Neural cell (in vitro differentiated cells): ENCODE measurements around the gene XXYLT1.

Source experiments
- CTCF ChIP-seq: fragments of 450-650 bp; IDR thresholded peaks from 2 replicates; pipeline ENCODE4 v1.5.1; 2014; ENCODE audit warnings: antibody characterized with exemption, mild to moderate bottlenecking, moderate library complexity; ENCODE audit not compliant: poor library complexity, severe bottlenecking
- EP300 ChIP-seq: fragments of 450-650 bp; conservative IDR thresholded peaks from 2 replicates; pipeline ENCODE4 v1.6.1; 2014; ENCODE audit warnings: antibody characterized with exemption, mild to moderate bottlenecking, moderate library complexity; ENCODE audit not compliant: poor library complexity, severe bottlenecking
- EZH2 ChIP-seq: fragments of 200-600, 300-800 bp; shearing (Covaris generic), sonication (generic); IDR thresholded peaks from 2 replicates; pipeline ENCODE4 v1.6.1; 2014; ENCODE audit warnings: antibody characterized with exemption, low read length, borderline replicate concordance, mild to moderate bottlenecking; ENCODE audit not compliant: insufficient read depth, poor library complexity, severe bottlenecking
- POLR2AphosphoS5 ChIP-seq: IDR thresholded peaks from 2 replicates; pipeline ENCODE4 v1.6.1; 2012
- RAD21 ChIP-seq: fragments of 450-650 bp; conservative IDR thresholded peaks from 2 replicates; pipeline ENCODE4 v1.6.1; 2014; ENCODE audit warnings: antibody characterized with exemption, mild to moderate bottlenecking, moderate library complexity
- REST ChIP-seq: IDR thresholded peaks from 2 replicates; pipeline ENCODE4 v1.6.1; 2012; ENCODE audit warnings: borderline replicate concordance
- SMC3 ChIP-seq: fragments of 450-650 bp; conservative IDR thresholded peaks from 2 replicates; pipeline ENCODE4 v1.6.1; 2014; ENCODE audit warnings: antibody characterized with exemption, mild to moderate bottlenecking, moderate library complexity; ENCODE audit not compliant: poor library complexity

- TF ChIP-seq CTCF (peak; percentile 10), POLR2AphosphoS5 (no peak), EZH2 (no peak), RAD21 (no peak), EP300 (no peak), SMC3 (peak; percentile 22), REST (no peak)
Measured at GRCh38 chr3:195258449-195259153, 12.4 kb downstream of the XXYLT1 start.
